ENCODE measurements around the gene SLC12A3. TPM values are rescaled to one million over a fixed set of nuclear protein-coding genes. Genes with fewer than 3 reads are reported as not detected.

Gene SLC12A3
- total RNA-seq, 1 donor from 2014 or later: not detected

DNA sequence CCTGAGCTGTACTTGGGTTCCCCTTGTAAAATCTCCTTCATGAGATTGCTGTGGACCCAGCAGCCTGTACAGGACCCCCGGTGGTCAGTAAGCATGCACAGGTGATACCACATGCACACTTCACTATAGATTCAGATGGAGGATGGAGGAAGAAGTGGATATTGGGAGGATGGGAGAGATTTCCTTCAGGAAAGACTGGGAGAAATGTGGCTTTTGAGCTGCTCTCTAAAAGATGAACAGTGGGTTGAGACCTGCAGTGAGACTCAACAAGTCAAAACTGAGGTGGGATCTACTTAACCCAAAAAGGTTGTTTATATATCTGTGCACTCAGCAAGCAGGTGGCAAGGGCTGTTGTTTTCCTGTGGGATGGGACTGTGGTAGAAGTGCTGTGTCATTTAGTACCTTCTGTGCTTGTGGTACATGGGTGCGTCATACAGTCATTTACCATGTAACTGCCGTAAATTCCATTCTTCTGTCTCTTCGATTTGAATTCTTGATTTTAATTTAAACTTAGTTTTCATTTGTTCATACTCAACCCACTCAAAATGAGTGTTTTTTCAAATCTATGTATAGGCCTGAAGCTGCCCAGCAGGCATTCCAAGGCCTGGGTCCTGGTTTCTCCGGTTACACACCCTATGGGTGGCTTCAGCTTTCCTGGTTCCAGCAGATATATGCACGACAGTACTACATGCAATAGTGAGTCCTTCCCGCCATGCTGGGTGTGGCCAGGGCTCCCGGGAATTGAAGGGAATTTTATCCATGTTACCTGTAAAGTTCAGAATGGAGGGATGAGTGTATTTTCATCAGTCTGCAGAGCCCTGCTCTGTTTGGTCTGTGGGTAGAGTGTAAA, 73.9 kb downstream of the SLC12A3 start:
- intact Hi-C loops (cut with micrococcal nuclease): loop anchor here (10.0 kb wide), 1 partner anchor 204 kb away; the partner anchor contains the start of gene NUP93

- intact Hi-C loops (cut with micrococcal nuclease): loop anchor here (10.0 kb wide), 1 partner anchor 205 kb away; the partner anchor contains the start of gene NUP93
Measured at GRCh38 chr16:56939801-56940200, 74.8 kb downstream of the SLC12A3 start.

DNA sequence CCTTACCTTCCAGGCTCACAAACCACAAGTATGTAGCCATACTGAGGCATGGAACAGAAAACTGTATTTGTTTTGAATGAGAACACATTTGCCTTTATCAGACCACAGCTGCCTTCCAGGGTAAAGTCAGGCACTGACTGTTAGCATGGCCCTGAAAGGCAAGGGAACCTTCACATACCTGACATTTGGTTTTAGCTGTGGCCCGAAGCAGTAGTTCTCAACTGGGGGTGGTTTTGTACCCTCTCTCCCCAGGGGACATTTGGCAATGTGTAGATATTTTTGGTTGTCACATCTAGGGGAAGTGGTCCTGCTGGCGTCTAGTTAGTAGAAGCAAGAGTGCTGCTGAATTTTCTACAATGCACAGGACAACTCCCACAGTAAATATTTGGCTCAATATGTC, 76.1 kb downstream of the SLC12A3 start:
- intact Hi-C loops (cut with micrococcal nuclease): no loop called here

GRCh38 chr16:56941856-56942331, 76.9 kb downstream of the SLC12A3 start:
- intact Hi-C loops (cut with micrococcal nuclease): no loop called here

GRCh38 chr16:56943761-56944375, 78.9 kb downstream of the SLC12A3 start:
- intact Hi-C loops (cut with micrococcal nuclease): no loop called here

- intact Hi-C loops (cut with micrococcal nuclease): no loop called here
Measured at GRCh38 chr16:56944954-56945839, 80.2 kb downstream of the SLC12A3 start.

DNA sequence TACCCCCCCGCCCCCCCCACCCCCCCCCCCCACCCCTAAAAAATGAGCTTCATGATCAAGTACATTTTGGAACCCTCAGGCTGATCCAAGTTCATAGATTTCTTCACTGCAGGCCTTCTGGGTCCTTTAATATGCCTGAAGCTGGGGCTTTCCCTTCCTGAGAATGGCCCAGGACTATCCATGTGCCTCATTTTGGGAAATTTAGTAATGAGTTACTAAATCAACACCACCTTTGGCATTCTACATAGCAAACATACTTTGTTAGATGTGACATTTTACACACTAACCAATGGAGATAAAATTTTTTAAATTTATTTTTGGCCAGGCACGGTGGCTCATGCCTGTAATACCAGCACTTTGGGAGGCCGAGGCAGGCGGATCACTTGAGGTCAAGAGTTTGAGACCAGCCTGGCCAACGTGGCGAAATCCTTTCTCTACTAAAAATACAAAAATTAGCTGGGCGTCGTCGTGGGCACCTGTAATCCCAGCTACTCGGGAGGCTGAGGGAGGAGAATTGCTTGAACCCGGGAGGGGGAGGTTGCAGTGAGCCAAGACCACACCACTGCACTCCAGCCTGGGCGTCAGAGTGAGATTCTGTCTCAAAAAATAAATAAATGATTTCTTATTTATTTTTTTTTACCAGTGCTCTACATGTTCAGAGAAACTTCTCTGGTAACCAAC, 81.0 kb downstream of the SLC12A3 start:
- intact Hi-C loops (cut with micrococcal nuclease): no loop called here

DNA sequence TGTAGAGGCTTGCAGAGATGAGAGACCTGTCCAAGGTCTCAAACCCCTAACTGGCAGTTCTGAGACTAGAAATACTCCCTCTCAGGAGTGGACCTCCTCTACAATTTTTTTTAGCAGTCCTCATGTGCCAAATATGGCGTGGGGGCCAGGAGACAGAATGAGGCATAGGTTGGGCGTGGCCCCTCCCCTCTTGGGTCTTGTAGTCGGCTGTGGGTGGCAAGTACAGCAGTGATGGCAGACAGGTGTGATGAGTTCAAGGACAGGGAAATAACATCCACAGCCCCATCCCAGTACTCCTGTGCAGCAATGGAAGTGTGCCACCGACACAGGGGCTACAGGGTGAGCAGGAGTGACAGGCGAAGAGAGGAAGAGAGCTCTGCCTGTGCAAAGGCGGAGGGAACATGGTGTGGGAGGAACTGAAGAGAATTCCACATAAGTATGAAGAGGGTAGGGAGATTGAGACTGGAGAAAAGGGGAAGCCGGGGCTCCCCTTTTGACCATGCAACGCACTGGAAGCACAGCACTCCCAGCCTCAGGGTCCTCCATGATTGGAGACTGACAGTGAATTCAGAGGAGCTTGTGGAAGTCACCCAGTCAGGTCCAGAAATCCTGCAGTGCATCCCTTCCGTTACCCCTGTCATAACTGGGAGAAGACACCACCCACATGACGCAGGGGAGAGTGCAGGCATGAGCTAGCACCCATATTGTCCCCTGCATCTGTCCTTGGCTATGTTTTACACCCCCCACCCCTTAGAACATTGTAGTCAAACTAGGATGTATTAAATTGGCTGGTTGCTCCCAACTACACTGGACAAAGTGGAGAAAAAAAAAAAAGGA, 82.0 kb downstream of the SLC12A3 start:
- intact Hi-C loops (cut with micrococcal nuclease): no loop called here

DNA sequence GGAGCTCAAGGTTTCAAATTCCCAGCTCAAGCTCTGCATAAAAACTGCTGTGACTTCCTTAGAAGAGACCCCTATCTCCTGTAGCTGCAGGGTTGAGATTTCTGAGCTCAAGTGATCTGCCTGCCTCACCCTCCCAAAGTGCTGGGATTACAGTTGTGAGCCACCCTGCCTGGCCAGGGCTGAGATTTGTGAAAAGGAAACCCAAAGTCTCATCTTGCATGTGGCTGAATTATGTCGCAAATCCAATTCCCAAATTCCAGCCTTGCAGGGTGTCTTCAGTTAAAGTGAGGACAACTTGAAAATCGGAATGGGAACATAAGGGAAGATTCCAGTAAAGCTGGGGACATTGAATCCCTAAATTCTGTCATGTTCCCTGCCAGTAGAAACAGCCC, 82.6 kb downstream of the SLC12A3 start:
- intact Hi-C loops (cut with micrococcal nuclease): no loop called here

- intact Hi-C loops (cut with micrococcal nuclease): no loop called here
Measured at GRCh38 chr16:56948234-56948633, 83.2 kb downstream of the SLC12A3 start.

- intact Hi-C loops (cut with micrococcal nuclease): no loop called here
Measured at GRCh38 chr16:56950051-56950450, 85.0 kb downstream of the SLC12A3 start.

- intact Hi-C loops (cut with micrococcal nuclease): no loop called here
Measured at GRCh38 chr16:56950455-56950854, 85.4 kb downstream of the SLC12A3 start.

DNA sequence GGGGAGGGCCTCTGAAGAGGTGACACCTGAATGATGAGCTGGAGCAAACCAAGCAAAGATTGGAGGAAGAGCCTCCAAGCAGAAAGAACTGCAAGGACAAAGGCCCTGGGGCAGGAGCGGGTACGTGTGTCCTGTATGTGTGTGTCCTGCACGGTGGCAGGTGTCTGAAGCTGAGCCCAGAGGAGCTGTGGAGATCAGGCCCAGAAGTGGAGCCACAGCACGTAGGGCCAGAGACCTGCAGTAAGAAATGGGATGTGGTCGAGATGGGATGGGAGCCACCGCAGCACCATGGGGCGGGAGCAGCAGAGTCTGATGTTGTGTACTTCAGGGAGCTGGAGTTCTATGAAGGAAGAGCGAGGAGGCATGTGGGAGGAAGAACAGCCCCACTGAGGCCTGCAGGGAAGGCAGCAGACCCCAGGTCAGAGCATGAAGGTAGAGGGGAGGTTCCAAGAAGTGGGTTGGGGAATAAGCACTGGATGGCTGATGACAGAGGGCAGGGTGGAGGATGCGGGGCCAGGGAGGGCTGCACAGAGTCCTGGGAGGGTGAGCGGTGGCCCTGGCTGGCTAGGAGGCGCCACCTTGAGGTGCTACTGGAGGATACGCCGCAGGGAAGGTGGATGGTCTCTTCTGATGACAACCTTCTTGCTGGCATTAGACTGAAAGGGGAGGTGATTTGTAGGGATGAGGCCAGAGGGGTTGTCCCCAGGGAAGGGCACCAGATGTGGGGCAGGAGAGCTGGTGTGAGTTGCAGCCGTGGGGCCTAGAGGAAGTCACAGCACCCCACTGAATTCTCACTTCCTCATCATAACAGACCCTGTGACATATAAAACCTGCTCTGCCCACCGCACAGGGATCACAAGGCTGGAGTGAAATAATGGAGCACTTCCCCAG, 86.1 kb downstream of the SLC12A3 start:
- intact Hi-C loops (cut with micrococcal nuclease): loop anchor here (1.0 kb wide), 2 partner anchors 84 to 158 kb away; no protein-coding TSS in a partner anchor

GRCh38 chr16:56953006-56953405, 88.0 kb downstream of the SLC12A3 start:
- intact Hi-C loops (cut with micrococcal nuclease): no loop called here

DNA sequence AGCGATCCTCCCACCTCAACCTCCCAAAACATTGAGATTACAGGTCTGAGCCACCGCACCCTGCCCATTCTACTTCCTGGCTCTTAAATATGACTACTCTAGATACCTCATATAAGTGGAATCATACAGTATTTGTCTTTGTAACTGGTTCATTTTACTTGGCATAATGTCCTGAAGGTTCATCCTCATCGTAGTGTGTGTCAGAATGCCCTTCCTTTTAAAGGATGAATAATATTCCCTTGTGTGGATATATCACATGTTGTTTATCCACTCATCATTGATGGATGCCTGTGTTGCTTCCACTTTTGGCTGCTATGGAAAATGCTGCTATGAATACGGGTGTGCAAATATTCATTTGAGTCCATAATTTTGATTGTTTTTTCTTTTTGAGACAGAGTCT, 91.1 kb downstream of the SLC12A3 start:
- intact Hi-C loops (cut with micrococcal nuclease): no loop called here

GRCh38 chr16:56956756-56957155, 91.7 kb downstream of the SLC12A3 start:
- intact Hi-C loops (cut with micrococcal nuclease): no loop called here

- intact Hi-C loops (cut with micrococcal nuclease): no loop called here
Measured at GRCh38 chr16:56960681-56961281, 95.8 kb downstream of the SLC12A3 start.

DNA sequence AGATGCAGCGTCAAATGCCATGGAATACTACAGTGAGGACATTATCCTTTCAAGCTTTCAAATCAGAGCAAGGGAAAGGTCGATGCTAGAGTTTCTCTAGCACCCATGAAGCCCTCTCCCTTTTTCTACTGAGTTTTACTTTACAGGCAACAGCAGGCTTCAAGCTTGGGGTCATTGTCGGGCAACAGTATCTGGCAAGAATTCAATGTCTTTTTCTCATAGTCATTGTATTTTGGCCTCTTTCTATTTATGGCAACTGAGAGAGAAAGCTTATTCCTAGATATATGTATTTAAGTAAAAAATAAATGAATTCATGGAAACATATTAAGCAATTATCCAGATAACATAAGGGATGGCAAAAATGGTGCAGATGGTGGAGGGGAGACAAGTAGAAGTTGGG, 96.4 kb downstream of the SLC12A3 start:
- intact Hi-C loops (cut with micrococcal nuclease): no loop called here

Data from T-helper 2 cell treated with Interferon-gamma antibody and Interleukin-4, amounts not matched to agents 100 ng/mL and 5 ng/mL, for 36 hours (primary cell).